GM06990 (cell line): Measurements from ENCODE around the gene WIPF3.

Source experiments
- DNase-seq: peaks from one replicate; pipeline ENCODE4 v3.0.0-alpha.2; 2011; ENCODE audit not compliant: insufficient read length; ENCODE audit errors: extremely low read depth
- H3K27me3 ChIP-seq: replicated peaks from 2 replicates; pipeline ENCODE4 v1.6.0; 2011; ENCODE audit warnings: low read length; ENCODE audit not compliant: control insufficient read depth, insufficient read depth
- H3K36me3 ChIP-seq: 2 replicates; pipeline ENCODE4 v1.5.1; 2011; ENCODE audit warnings: low read length; ENCODE audit not compliant: control insufficient read depth, insufficient read depth
- H3K4me3 ChIP-seq: replicated peaks from 2 replicates; pipeline ENCODE4 v1.5.1; 2011; ENCODE audit warnings: low read depth, mild to moderate bottlenecking, control low read depth, low read length
- TF ChIP-seq, protein P1 (sequence below): IDR thresholded peaks from 2 replicates; pipeline ENCODE4 v1.5.1; 2011; ENCODE audit warnings: low read length, control low read depth, mild to moderate bottlenecking, inconsistent platforms; ENCODE audit not compliant: insufficient read depth, poor library complexity, severe bottlenecking

Gene WIPF3

DNA sequence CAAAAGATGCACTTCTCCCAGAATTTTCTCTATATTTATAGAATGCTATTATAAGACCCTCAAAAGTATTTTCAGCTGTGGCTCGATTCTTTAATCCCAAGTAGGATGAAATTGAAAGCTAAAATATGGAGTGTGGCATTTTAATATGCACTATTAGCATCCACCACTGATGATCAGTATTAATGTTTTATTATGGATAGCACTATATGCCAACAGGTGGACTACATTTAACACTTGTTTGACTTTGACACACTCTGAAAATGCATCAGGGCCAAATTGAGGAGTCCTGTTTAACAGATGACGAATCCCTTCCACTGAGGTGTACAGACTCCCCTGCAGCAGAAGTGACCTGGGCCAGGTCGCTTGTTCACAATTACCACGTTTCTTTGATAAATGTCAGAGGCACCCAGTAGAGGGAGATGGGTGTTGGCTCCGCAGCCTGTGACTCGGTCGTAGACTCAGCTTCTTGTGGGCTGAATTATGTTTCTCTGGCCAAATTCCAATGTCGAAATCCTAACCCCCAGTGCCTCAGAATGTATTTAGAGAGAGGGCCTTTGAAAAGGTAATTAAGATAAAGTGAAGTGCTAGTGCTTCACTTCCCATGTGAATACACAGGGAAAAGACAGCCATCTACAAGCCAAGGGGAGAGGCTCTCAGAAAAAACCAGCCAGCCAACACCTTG is 48.1 kb downstream of the WIPF3 start:
- Histone ChIP-seq H3K4me3 (no peak overlapping the region), H3K27me3 (no peaks in the 10 kb centered on the region; the same call in 1 of the 2 replicates), H3K36me3 (no peaks in the 10 kb centered on the region)
- no peak for DNase-seq
- TF ChIP-seq, protein P1, sequence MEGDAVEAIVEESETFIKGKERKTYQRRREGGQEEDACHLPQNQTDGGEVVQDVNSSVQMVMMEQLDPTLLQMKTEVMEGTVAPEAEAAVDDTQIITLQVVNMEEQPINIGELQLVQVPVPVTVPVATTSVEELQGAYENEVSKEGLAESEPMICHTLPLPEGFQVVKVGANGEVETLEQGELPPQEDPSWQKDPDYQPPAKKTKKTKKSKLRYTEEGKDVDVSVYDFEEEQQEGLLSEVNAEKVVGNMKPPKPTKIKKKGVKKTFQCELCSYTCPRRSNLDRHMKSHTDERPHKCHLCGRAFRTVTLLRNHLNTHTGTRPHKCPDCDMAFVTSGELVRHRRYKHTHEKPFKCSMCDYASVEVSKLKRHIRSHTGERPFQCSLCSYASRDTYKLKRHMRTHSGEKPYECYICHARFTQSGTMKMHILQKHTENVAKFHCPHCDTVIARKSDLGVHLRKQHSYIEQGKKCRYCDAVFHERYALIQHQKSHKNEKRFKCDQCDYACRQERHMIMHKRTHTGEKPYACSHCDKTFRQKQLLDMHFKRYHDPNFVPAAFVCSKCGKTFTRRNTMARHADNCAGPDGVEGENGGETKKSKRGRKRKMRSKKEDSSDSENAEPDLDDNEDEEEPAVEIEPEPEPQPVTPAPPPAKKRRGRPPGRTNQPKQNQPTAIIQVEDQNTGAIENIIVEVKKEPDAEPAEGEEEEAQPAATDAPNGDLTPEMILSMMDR = no peak

DNA sequence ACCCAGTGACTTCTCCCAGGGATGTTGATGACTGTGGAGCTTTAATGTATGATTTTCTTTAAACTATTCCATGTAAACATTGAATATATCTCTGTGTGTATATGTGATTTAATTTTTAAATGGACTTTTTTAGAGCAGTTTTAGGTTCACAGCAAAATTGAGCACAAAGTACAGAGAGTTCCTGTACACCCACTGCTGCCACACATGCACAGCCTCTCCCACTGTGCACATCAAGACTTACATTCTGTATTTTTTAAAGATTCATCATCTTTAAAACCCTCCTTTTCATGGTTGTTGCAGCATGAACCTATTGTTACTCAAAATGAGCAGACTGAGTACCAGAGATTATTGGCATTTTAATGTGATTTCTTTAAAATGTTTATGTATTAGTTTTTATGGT is 51.3 kb downstream of the WIPF3 start:
- TF ChIP-seq, protein P1 = no peak
- H3K27me3 ChIP-seq = no peaks in the 10 kb centered on the region
- H3K36me3 ChIP-seq = no peaks in the 10 kb centered on the region
- no peak overlapping the region for H3K4me3 ChIP-seq
- DNase-seq = no peak

DNA sequence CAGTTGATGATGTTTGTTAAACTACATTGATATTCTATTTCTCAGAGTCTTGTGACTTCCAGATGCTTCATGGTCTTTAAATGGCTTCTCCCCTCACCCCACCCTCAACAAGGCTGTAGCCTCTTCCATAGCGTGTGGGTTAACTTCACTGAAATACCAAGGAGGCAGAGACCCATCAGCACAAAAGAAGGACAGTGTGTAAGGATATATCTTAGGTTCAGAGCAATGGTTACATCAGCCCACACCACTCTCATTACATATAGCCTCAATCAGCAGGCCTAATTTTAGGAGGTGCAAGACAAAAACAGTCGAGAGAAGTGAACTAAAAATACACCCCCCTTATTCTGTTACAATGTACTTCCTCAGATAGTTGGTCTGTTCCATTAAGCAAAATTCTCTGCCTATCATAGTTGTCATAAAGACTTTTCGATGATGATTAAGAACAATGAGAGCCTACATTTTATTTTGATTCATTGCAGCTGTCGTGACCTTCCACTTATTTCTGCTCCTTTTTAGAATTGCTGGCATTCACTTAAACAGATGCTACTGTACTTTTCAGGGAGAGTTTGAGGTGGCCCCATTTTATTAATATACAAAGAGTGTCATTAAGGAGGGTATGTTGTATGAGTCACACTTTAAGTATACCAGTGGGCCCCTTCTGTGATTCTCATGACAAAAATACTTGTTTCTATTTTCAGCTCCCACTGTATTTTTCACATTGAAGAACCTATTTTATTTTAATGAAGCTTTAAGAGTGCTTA is 52.1 kb downstream of the WIPF3 start:
- no peak overlapping the region for H3K4me3 ChIP-seq
- H3K36me3 ChIP-seq = no peaks in the 10 kb centered on the region
- DNase-seq = no peak
- TF ChIP-seq, protein P1 = no peak
- H3K27me3 ChIP-seq = no peaks in the 10 kb centered on the region

DNA sequence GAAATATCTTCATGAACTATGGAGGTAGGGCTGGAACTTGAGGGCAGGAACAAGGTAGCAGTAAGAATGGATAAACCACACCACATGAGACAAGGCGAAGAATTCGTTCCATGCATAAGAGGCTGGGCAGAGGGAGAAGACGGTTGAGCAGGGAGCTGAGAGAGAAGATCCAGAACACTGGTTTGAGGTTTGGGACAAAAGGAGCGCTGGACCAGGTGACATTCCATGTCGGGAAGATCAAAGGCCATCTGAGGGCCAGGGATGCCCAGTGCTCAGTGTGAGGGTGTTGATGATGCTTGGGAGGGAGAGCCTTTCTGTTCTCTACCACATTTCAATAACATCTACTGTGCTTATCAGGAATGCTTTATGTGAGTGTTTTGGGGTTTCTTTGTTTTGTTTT is 52.8 kb downstream of the WIPF3 start:
- no peaks in the 10 kb centered on the region for H3K27me3 ChIP-seq
- no peak for DNase-seq
- H3K36me3 ChIP-seq = no peaks in the 10 kb centered on the region
- TF ChIP-seq, protein P1 = no peak
- H3K4me3 ChIP-seq = no peak overlapping the region

DNA sequence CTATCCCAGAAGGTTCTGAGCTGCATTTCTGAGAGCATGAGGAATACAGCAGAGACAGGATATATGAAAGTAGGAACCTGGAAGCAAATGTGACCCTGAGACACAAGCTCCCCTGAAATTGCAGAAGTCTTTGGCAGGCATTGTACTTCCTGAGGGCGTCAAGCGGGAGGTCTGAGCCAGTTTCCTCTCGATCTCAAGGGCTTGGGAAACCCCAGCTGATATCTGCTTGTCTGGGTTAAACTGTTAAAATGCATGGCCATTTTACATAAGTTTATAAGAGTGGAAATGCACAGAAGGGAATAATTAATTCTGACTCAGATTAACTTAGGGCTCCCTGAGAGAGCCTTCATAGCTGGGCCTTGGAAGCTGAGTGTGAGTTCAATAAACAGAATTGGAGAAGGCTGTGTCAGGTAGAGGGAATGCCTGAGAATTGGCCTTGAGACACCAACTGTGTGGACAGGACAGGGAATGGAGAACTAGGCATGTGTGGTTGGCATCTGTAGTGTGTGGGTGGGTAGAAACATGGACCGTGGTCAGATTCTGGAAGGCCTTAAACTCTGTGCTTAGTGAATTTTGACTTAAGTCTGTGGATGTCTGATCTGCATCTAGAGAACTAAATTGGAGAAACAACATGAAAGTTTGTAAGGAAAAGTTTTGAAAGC is 53.3 kb downstream of the WIPF3 start:
- Histone ChIP-seq H3K4me3 (no peak overlapping the region), H3K36me3 (no peaks in the 10 kb centered on the region), H3K27me3 (no peaks in the 10 kb centered on the region)
- TF ChIP-seq, protein P1 = no peak
- no peak for DNase-seq
